HL-60 (cell line): ENCODE results near the gene CILP2.

Experiments used
- GABPA ChIP-seq: IDR thresholded peaks from 2 replicates; pipeline ENCODE4 v1.6.1; 2012; ENCODE audit warnings: low read depth
- POLR2AphosphoS5 ChIP-seq: IDR thresholded peaks from 2 replicates; pipeline ENCODE4 v1.6.1; 2012; ENCODE audit warnings: low read depth
- TF ChIP-seq, protein P1 (sequence below): IDR thresholded peaks from one replicate; pipeline ENCODE4 v1.5.1; 2011; ENCODE audit warnings: low read length, control low read depth, inconsistent platforms; ENCODE audit not compliant: insufficient read depth

GRCh38 chr19:19520989-19521388 is 17.1 kb upstream of the CILP2 start:
- TF ChIP-seq, protein P1, sequence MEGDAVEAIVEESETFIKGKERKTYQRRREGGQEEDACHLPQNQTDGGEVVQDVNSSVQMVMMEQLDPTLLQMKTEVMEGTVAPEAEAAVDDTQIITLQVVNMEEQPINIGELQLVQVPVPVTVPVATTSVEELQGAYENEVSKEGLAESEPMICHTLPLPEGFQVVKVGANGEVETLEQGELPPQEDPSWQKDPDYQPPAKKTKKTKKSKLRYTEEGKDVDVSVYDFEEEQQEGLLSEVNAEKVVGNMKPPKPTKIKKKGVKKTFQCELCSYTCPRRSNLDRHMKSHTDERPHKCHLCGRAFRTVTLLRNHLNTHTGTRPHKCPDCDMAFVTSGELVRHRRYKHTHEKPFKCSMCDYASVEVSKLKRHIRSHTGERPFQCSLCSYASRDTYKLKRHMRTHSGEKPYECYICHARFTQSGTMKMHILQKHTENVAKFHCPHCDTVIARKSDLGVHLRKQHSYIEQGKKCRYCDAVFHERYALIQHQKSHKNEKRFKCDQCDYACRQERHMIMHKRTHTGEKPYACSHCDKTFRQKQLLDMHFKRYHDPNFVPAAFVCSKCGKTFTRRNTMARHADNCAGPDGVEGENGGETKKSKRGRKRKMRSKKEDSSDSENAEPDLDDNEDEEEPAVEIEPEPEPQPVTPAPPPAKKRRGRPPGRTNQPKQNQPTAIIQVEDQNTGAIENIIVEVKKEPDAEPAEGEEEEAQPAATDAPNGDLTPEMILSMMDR: no peak
- no peak for TF ChIP-seq GABPA
- no peak for TF ChIP-seq POLR2AphosphoS5
